Epithelial cell of esophagus (primary cell): ENCODE measurements around the gene DTHD1.

Experiments used
- DNase-seq: peaks from one replicate; pipeline ENCODE4 v3.0.0; 2010; ENCODE audit warnings: low read depth
- H3K4me3 ChIP-seq: 2 replicates; pipeline ENCODE4 v1.5.1; 2011; ENCODE audit warnings: mild to moderate bottlenecking, low read length, control low read depth
- CTCF ChIP-seq: IDR thresholded peaks from 2 replicates; pipeline ENCODE4 v1.5.1; 2011; ENCODE audit warnings: low read depth, mild to moderate bottlenecking, low read length, control low read depth, inconsistent platforms; ENCODE audit not compliant: insufficient read depth; ENCODE audit errors: missing control alignments

Gene DTHD1

GRCh38 chr4:36358173-36358572 is 76.8 kb downstream of the DTHD1 start:
- TF ChIP-seq CTCF = no peak
- no peak overlapping the region for H3K4me3 ChIP-seq
- peak; percentile 69 for DNase-seq

GRCh38 chr4:36360755-36361154 is 79.3 kb downstream of the DTHD1 start:
- no peak for TF ChIP-seq CTCF
- no peak overlapping the region for H3K4me3 ChIP-seq

GRCh38 chr4:36363024-36363423 is 81.6 kb downstream of the DTHD1 start:
- TF ChIP-seq CTCF = no peak
- no peak overlapping the region for H3K4me3 ChIP-seq
- DNase-seq = peak; percentile 61

More at GRCh38 chr4:36360755-36361154, 79.3 kb downstream of the DTHD1 start:
- DNase-seq = no peak

- DNase-seq = no peak
- H3K4me3 ChIP-seq = no peak overlapping the region
- no peak for TF ChIP-seq CTCF
Observed at GRCh38 chr4:36374836-36375511, 93.6 kb downstream of the DTHD1 start.

- no peak for DNase-seq
- no peak overlapping the region for H3K4me3 ChIP-seq
- no peak for TF ChIP-seq CTCF
Observed at GRCh38 chr4:36385951-36386571, 104.6 kb downstream of the DTHD1 start.

GRCh38 chr4:36386691-36387090 is 105.3 kb downstream of the DTHD1 start:
- H3K4me3 ChIP-seq = no peak overlapping the region
- peak; percentile 26 for TF ChIP-seq CTCF
- no peak for DNase-seq

- no peak for DNase-seq
- TF ChIP-seq CTCF = no peak
- no peak overlapping the region for H3K4me3 ChIP-seq
Observed at GRCh38 chr4:36388710-36389109, 107.3 kb downstream of the DTHD1 start.
